Endothelial cell (in vitro differentiated cells): ENCODE results near the gene SLC35D1. TPM values are rescaled to one million over a fixed set of nuclear protein-coding genes. Genes with fewer than 3 reads are reported as not detected.

Experiments
- DNase-seq: peaks from one replicate; pipeline ENCODE4 v3.0.0; 2021; ENCODE audit warnings: low spot score
- H3K27ac Mint-ChIP-seq: one replicate; pipeline ENCODE4 v1.8.0; 2021; ENCODE audit warnings: mixed read lengths, inconsistent platforms; ENCODE audit not compliant: unreplicated experiment
- H3K27me3 Mint-ChIP-seq: one replicate; pipeline ENCODE4 v1.8.0; 2021; ENCODE audit warnings: mild to moderate bottlenecking, moderate library complexity, mixed read lengths, inconsistent platforms; ENCODE audit not compliant: unreplicated experiment
- H3K36me3 Mint-ChIP-seq: one replicate; pipeline ENCODE4 v1.8.0; 2021; ENCODE audit warnings: mild to moderate bottlenecking, low read depth, mixed read lengths, inconsistent platforms; ENCODE audit not compliant: unreplicated experiment
- H3K4me1 Mint-ChIP-seq: one replicate; pipeline ENCODE4 v1.8.0; 2021; ENCODE audit warnings: mild to moderate bottlenecking, mixed read lengths, inconsistent platforms; ENCODE audit not compliant: unreplicated experiment
- H3K4me3 Mint-ChIP-seq: one replicate; pipeline ENCODE4 v1.8.0; 2021; ENCODE audit warnings: mild to moderate bottlenecking, mixed read lengths, inconsistent platforms; ENCODE audit not compliant: unreplicated experiment
- H3K9me3 Mint-ChIP-seq: one replicate; pipeline ENCODE4 v1.8.0; 2021; ENCODE audit warnings: mixed read lengths, inconsistent platforms; ENCODE audit not compliant: unreplicated experiment
- total RNA-seq: library from RNA; stranded (reverse); fragmentation: NEBNext Ultra II Directional; extraction: Animal tissue kit (Norgen Biotek cat#: 25700); gene quantifications from one replicate; pipeline ENCODE4 v1.2.1, GENCODE V29; 2021; ENCODE audit not compliant: unreplicated experiment
- TF ChIP-seq, protein P1 (sequence below): fragments of 200-600 bp; sonication (generic); IDR thresholded peaks from one replicate; pipeline ENCODE4 v1.5.0; 2021; ENCODE audit warnings: antibody characterized with exemption; ENCODE audit not compliant: unreplicated experiment

SLC35D1 gene
- total RNA-seq, 1 donor from 2014 or later, result 4.2 TPM

DNA sequence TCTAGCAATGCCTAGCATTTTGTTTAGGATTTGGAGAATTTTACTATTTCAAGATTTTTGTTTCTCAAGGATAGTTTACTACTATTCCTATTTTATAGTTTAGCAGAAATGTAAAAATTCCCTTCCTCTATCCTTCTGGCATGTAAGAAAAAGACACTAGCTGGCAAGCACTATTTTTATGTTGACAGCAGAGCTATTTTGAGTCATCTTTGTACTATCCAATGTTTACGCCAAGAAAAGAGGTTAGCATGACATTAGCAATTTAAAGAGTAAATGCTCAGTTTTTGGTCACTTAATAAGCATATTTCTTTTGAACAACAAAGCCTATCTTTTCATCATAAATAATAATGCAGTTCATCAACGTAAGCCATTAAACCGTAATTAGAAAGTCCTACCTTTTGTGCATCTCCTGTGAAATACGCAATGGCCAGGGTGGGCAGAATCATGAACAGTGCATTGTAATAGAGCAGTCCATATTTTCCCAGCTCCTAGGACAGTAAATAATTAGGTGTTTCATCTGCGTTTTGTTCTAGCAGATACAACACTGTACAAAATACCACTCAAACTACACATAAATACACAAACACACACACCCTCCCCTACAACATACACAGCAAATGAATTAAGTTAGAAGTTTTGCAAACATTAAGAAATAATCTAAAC lies 12.0 kb downstream of the SLC35D1 start:
- no peaks in the 10 kb centered on the region for H3K27me3 Mint-ChIP-seq
- no peaks in the 10 kb centered on the region for H3K9me3 Mint-ChIP-seq
- H3K4me3 Mint-ChIP-seq, result no peak overlapping the region
- DNase-seq, result no peak
- H3K36me3 Mint-ChIP-seq, result peaks cover 3% of the 10 kb centered on the region
- TF ChIP-seq, protein P1, sequence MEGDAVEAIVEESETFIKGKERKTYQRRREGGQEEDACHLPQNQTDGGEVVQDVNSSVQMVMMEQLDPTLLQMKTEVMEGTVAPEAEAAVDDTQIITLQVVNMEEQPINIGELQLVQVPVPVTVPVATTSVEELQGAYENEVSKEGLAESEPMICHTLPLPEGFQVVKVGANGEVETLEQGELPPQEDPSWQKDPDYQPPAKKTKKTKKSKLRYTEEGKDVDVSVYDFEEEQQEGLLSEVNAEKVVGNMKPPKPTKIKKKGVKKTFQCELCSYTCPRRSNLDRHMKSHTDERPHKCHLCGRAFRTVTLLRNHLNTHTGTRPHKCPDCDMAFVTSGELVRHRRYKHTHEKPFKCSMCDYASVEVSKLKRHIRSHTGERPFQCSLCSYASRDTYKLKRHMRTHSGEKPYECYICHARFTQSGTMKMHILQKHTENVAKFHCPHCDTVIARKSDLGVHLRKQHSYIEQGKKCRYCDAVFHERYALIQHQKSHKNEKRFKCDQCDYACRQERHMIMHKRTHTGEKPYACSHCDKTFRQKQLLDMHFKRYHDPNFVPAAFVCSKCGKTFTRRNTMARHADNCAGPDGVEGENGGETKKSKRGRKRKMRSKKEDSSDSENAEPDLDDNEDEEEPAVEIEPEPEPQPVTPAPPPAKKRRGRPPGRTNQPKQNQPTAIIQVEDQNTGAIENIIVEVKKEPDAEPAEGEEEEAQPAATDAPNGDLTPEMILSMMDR, result no peak
- H3K27ac Mint-ChIP-seq, result no peak overlapping the region
- H3K4me1 Mint-ChIP-seq, result no peaks in the 10 kb centered on the region

GRCh38 chr1:67040405-67040804 lies 13.5 kb downstream of the SLC35D1 start:
- DNase-seq, result no peak
- H3K27me3 Mint-ChIP-seq, result no peaks in the 10 kb centered on the region
- H3K36me3 Mint-ChIP-seq, result peaks cover 15% of the 10 kb centered on the region
- no peak overlapping the region for H3K27ac Mint-ChIP-seq
- no peaks in the 10 kb centered on the region for H3K4me1 Mint-ChIP-seq
- H3K9me3 Mint-ChIP-seq, result no peaks in the 10 kb centered on the region
- no peak overlapping the region for H3K4me3 Mint-ChIP-seq
- TF ChIP-seq, protein P1, result no peak

GRCh38 chr1:67031859-67032247 lies 22.1 kb downstream of the SLC35D1 start:
- TF ChIP-seq, protein P1, result no peak
- Mint-ChIP-seq H3K27ac (no peak overlapping the region), H3K36me3 (peaks cover 11% of the 10 kb centered on the region), H3K4me3 (no peak overlapping the region), H3K4me1 (no peaks in the 10 kb centered on the region), H3K9me3 (no peaks in the 10 kb centered on the region), H3K27me3 (no peaks in the 10 kb centered on the region)
- DNase-seq, result no peak

- TF ChIP-seq, protein P1, result no peak
- no peaks in the 10 kb centered on the region for H3K4me1 Mint-ChIP-seq
- no peak overlapping the region for H3K27ac Mint-ChIP-seq
- DNase-seq, result no peak
- H3K36me3 Mint-ChIP-seq, result peaks cover 6% of the 10 kb centered on the region
- H3K9me3 Mint-ChIP-seq, result no peaks in the 10 kb centered on the region
- H3K27me3 Mint-ChIP-seq, result no peaks in the 10 kb centered on the region
- no peak overlapping the region for H3K4me3 Mint-ChIP-seq
Measured at GRCh38 chr1:67031121-67031858, 22.7 kb downstream of the SLC35D1 start.

GRCh38 chr1:67029472-67029871 lies 24.5 kb downstream of the SLC35D1 start:
- Mint-ChIP-seq H3K4me3 (no peak overlapping the region), H3K9me3 (no peaks in the 10 kb centered on the region), H3K4me1 (no peaks in the 10 kb centered on the region), H3K27me3 (no peaks in the 10 kb centered on the region), H3K36me3 (no peaks in the 10 kb centered on the region), H3K27ac (no peak overlapping the region)
- DNase-seq, result no peak
- TF ChIP-seq, protein P1, result no peak
